GM23248 (cell line): Measurements from ENCODE around the gene C9orf152. TPM values are rescaled to one million over a fixed set of nuclear protein-coding genes. Genes with fewer than 3 reads are reported as not detected.

Source experiments
- DNase-seq: peaks from one replicate; pipeline ENCODE4 v3.0.0-alpha.2; 2015
- H2AFZ ChIP-seq: fragments of 200-600 bp; sonication (generic); 2 replicates; pipeline ENCODE4 v1.6.1; 2016; ENCODE audit warnings: antibody characterized with exemption
- H3F3A ChIP-seq: fragments of 200-600 bp; sonication (generic); 2 replicates; pipeline ENCODE4 v1.6.1; 2016; ENCODE audit warnings: mild to moderate bottlenecking, antibody characterized with exemption, mixed run types; ENCODE audit not compliant: insufficient read depth
- H3K27ac ChIP-seq: fragments of 200-600 bp; sonication (generic); 2 replicates; pipeline ENCODE4 v1.5.1; 2016; ENCODE audit warnings: mild to moderate bottlenecking
- H3K27me3 ChIP-seq: fragments of 200-600 bp; sonication (generic); replicated peaks from 2 replicates; pipeline ENCODE4 v1.6.1; 2016; ENCODE audit warnings: mild to moderate bottlenecking; ENCODE audit not compliant: insufficient read depth
- H3K36me3 ChIP-seq: fragments of 200-600 bp; sonication (generic); 2 replicates; pipeline ENCODE4 v1.6.1; 2016; ENCODE audit warnings: low read depth, mild to moderate bottlenecking
- H3K4me1 ChIP-seq: fragments of 200-600 bp; sonication (generic); 2 replicates; pipeline ENCODE4 v1.6.1; 2016; ENCODE audit warnings: mild to moderate bottlenecking; ENCODE audit not compliant: insufficient read depth
- H3K4me2 ChIP-seq: fragments of 200-600 bp; sonication (generic); one replicate; pipeline ENCODE4 v1.6.1; 2016; ENCODE audit warnings: mild to moderate bottlenecking; ENCODE audit not compliant: unreplicated experiment
- H3K4me3 ChIP-seq: fragments of 200-600 bp; sonication (generic); 2 replicates; pipeline ENCODE4 v1.5.1; 2016; ENCODE audit warnings: mild to moderate bottlenecking
- H3K79me2 ChIP-seq: fragments of 200-600 bp; sonication (generic); 2 replicates; pipeline ENCODE4 v1.6.1; 2016; ENCODE audit warnings: mild to moderate bottlenecking; ENCODE audit not compliant: insufficient read depth
- H3K9ac ChIP-seq: fragments of 200-600 bp; sonication (generic); 2 replicates; pipeline ENCODE4 v1.6.1; 2016; ENCODE audit warnings: mild to moderate bottlenecking
- H3K9me2 ChIP-seq: fragments of 200-600 bp; sonication (generic); 2 replicates; pipeline ENCODE4 v1.6.1; 2016; ENCODE audit warnings: mixed run types, mild to moderate bottlenecking, moderate library complexity; ENCODE audit not compliant: insufficient read depth
- H3K9me3 ChIP-seq: fragments of 200-600 bp; sonication (generic); one replicate; pipeline ENCODE4 v1.6.1; 2017; ENCODE audit warnings: low read depth
- H4K20me1 ChIP-seq: fragments of 200-600 bp; sonication (generic); 2 replicates; pipeline ENCODE4 v1.6.0; 2016; ENCODE audit not compliant: insufficient read depth
- EZH2 ChIP-seq: fragments of 200-600 bp; sonication (generic); IDR thresholded peaks from 2 replicates; pipeline ENCODE4 v1.6.1; 2018; ENCODE audit warnings: antibody characterized with exemption, mild to moderate bottlenecking; ENCODE audit not compliant: insufficient read depth, poor library complexity, severe bottlenecking
- EZH2phosphoT487 ChIP-seq: fragments of 200-600 bp; sonication (generic); IDR thresholded peaks from 2 replicates; pipeline ENCODE4 v1.6.1; 2018; ENCODE audit warnings: antibody characterized with exemption, moderate library complexity, mild to moderate bottlenecking, low read depth; ENCODE audit not compliant: insufficient read depth
- WGBS, 2 experiments: methylation state at CpG; one replicate each; pipeline ENCODE4 v1.1.6; 2015 to 2017; ENCODE audit warnings: low lambda C conversion rate in 2 of 2, low coverage in 1 of 2; ENCODE audit errors: missing lambda C conversion rate in 2 of 2; 5-methylcytosine and 5-hydroxymethylcytosine counted together
- in situ Hi-C: fragments of 300-500 bp; cut with MboI; formaldehyde crosslinking; loops from 2 replicates; pipeline ENCODE4 v1.15.0; 2020
- polyA plus RNA-seq: library from polyadenylated mRNA; unstranded; fragments of >200 nt; fragmentation: Nextera tagmentation; extraction: Ambion mirVana; gene quantifications from 2 replicates; pipeline ENCODE4 v1.2.1, GENCODE V29; 2016
- total RNA-seq: library from RNA; depleted of rRNA; stranded (reverse); fragments of >200 nt; shearing (Covaris generic); gene quantifications from 2 replicates; pipeline ENCODE4 v1.2.3, GENCODE V29; 2014

The C9orf152 gene
- total and polyA plus RNA-seq, 2 experiments from 2014 or later: not detected

DNA sequence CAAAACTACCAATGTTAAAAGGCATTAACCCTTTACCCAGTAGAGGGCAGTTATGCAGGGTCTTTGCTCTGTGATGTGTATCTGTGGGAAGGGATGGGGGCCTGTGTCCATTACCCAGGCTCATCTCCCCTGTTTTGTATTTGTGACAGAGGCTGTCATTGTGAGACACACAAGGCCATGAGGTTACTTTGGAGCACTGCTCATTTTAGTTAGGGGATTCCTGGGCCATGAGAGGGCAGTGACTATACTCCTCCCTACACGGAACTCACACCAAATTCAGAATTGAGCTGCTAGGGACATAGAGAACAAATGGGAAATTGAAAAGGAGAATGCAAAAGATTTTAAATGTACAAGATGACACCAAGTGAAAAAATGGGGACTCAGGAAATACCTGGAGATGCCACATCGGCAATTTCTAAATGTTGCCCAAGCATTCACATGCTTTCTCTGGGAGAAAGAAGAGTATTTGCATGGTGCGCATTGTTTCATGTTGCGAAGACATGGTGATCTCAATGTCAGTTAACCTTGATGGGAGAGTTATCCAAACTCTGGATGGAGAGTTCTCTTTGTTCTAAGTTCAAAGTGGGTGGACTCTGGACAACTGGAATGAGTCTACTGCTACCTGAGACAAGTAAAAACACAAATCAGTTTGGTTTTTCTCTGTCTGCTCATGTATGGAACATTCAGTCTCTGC, 32.5 kb downstream of the C9orf152 start:
- TF ChIP-seq EZH2phosphoT487: no peak
- TF ChIP-seq EZH2: no peak
- no peaks in the 10 kb centered on the region for H3K9me2 ChIP-seq
- H3F3A ChIP-seq: peaks cover 49% of the 10 kb centered on the region
- no peak overlapping the region for H3K4me2 ChIP-seq
- H3K27me3 ChIP-seq: no peaks in the 10 kb centered on the region
- H3K27ac ChIP-seq: no peak overlapping the region
- no peak for DNase-seq
- no peak overlapping the region for H3K4me3 ChIP-seq
- peaks cover 23% of the 10 kb centered on the region for H3K36me3 ChIP-seq
- H3K79me2 ChIP-seq: peaks cover 36% of the 10 kb centered on the region
- no peaks in the 10 kb centered on the region for H3K9me3 ChIP-seq
- no peak overlapping the region for H2AFZ ChIP-seq
- no peaks in the 10 kb centered on the region for H4K20me1 ChIP-seq
- 94 to 95% methylated on average over 4 of the region's 4 CpGs for WGBS, 2 experiments
- H3K9ac ChIP-seq: no peak overlapping the region
- peaks cover 14% of the 10 kb centered on the region for H3K4me1 ChIP-seq
- in situ Hi-C loops: no loop called here

DNA sequence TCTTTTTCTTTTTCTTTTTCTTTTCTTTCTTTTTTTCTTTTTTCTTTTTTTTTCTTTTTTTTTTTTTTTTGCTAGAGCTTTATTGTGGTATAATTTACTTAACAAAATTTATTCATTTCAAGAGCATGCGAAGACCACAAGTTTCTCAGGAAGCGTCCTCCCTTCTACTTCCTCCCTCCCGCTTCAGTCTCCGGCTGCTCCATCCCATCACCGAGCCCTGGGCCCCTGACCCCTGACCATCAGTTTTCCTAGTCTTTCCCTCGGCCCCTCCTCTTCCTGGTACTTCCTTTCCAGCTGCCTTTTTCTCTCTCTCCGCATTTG, 34.7 kb downstream of the C9orf152 start:
- Histone ChIP-seq H3F3A (peaks cover 46% of the 10 kb centered on the region), H3K4me3 (no peak overlapping the region), H3K9me2 (no peaks in the 10 kb centered on the region), H2AFZ (no peak overlapping the region), H3K9ac (no peak overlapping the region), H3K4me2 (no peak overlapping the region), H3K79me2 (peaks cover 58% of the 10 kb centered on the region), H3K9me3 (no peaks in the 10 kb centered on the region), H3K27me3 (no peaks in the 10 kb centered on the region), H3K27ac (no peak overlapping the region), H3K4me1 (peaks cover 8% of the 10 kb centered on the region; the same call in 1 of the 2 replicates), H4K20me1 (peaks cover 4% of the 10 kb centered on the region; the same call in 1 of the 2 replicates), H3K36me3 (peaks cover 43% of the 10 kb centered on the region)
- 94 to 96% methylated on average over 7 of the region's 7 CpGs for WGBS, 2 experiments
- in situ Hi-C loops: no loop called here
- TF ChIP-seq EZH2phosphoT487 (no peak), EZH2 (no peak)
- DNase-seq: no peak

DNA sequence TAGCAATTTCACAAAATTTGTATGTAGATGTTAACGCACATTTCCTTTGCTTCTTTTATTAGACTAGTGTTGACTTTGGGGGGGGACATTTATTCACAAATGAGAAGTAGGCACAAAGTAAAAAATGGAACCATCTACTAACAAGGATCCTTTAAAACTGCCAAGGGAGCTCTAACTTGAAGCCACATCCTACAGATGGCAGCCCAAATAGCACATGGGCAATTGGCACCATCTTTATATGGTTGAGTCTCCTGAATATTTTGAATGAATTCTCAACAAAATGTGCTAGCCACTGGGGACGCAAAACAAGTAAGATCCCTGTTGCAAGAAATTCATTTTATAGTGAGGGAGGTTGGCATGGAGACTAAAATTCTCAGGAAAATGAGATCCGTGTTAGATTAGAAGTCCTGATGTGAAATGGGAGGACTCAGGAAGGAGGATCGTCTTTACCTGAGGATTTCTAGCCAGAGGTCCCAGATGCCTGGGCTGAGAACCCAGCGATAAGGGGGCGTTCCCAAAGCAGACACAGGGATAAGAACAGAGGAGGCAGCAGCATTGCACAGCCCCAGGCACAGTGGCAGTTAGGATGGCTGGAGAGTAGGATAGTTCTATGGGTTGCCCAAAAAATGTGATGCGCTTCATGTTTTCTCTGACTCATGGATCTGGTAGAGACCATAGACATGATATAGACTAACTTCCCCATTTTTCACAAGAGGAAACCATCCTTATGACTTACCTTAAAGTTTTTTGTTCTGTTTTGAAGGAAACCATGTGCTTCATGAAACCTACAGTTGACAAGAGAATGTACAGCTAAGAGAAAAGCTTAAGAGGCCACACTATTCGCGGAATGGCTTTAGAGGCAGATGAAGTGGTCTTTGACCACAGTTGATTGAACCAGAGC, 37.4 kb downstream of the C9orf152 start:
- Histone ChIP-seq H3F3A (peaks cover 46% of the 10 kb centered on the region), H3K27ac (no peak overlapping the region), H2AFZ (no peak overlapping the region), H3K27me3 (no peaks in the 10 kb centered on the region), H3K4me1 (peaks cover 8% of the 10 kb centered on the region; the same call in 1 of the 2 replicates), H3K9ac (no peak overlapping the region), H3K9me2 (no peaks in the 10 kb centered on the region), H3K4me2 (no peak overlapping the region), H3K4me3 (no peak overlapping the region), H3K36me3 (peaks cover 48% of the 10 kb centered on the region), H3K79me2 (peaks cover 84% of the 10 kb centered on the region), H3K9me3 (no peaks in the 10 kb centered on the region), H4K20me1 (peaks cover 15% of the 10 kb centered on the region)
- 95% methylated on average over 9 of the region's 9 CpGs for WGBS, 2 experiments
- in situ Hi-C loops: no loop called here
- no peak for TF ChIP-seq EZH2phosphoT487
- no peak for TF ChIP-seq EZH2
- no peak for DNase-seq

DNA sequence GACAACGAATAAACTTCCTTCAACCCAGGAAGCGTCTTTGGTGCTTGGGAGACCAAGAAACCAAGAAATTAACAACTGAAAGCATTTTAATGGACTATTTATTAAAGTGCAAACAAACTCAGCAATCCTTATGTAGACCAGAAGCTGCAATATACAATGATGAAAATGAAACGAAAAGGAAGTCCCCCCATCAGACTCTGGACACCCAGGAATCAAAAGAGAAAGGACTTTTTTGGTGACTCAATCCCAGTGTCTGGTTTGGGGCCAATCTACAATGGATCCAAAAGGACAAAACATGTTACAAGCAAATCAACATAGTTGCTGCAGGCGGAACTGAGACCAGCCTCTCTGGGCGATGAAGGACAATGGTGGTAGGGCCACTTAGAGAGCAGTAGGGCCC, 39.5 kb downstream of the C9orf152 start:
- Histone ChIP-seq H3F3A (peaks cover 46% of the 10 kb centered on the region; the same call in 1 of the 2 replicates), H3K9me3 (no peaks in the 10 kb centered on the region), H4K20me1 (peaks cover 32% of the 10 kb centered on the region), H3K4me1 (peaks cover 8% of the 10 kb centered on the region; the same call in 1 of the 2 replicates), H3K9me2 (no peaks in the 10 kb centered on the region), H3K79me2 (peaks cover 100% of the 10 kb centered on the region), H3K4me2 (no peak overlapping the region), H3K27ac (no peak overlapping the region), H3K36me3 (peaks cover 48% of the 10 kb centered on the region), H2AFZ (no peak overlapping the region), H3K4me3 (no peak overlapping the region), H3K27me3 (no peaks in the 10 kb centered on the region), H3K9ac (no peak overlapping the region)
- DNase-seq: no peak
- WGBS, 2 experiments: 97 to 99% methylated on average over 5 of the region's 5 CpGs
- TF ChIP-seq EZH2 (no peak), EZH2phosphoT487 (no peak)
- in situ Hi-C loops: no loop called here
